ENCODE data around the gene HRG. TPM values are rescaled to one million over a fixed set of nuclear protein-coding genes. Genes with fewer than 3 reads are reported as not detected.

HRG gene
- total RNA-seq, 1 experiment from 2014 or later, result not detected

DNA sequence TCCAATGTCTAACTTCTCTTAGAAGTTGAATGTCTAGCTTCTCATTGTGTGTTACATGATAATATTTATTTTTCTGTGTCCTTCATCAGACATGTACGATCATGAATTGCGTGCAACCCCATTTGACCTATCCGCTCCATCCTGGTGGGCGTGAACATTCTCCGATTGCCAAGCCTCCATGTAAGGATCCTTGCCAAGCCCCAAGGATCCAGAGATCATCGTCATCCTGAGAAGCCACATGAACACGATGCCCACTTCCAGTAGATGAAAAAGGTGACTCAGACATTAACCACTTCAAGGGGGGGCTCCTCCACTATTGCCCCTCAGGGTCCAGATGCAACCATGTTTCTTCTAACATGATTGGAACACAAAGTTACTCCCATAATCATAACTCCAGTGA is 25.9 kb downstream of the HRG start:
- Histone ChIP-seq H3T11ph (ENCODE audit: low read length) (no peak overlapping the region), H2AFZ (ENCODE audit: low read length) (no peak overlapping the region), H2AK5ac (ENCODE audit: insufficient read length, low read length) (no peak overlapping the region), H2BK20ac (ENCODE audit: low read depth, low read length, poor library complexity, severe bottlenecking) (no peak overlapping the region), H3K4me1 (ENCODE audit: insufficient read depth, low read length) (no peaks in the 10 kb centered on the region), H3K23ac (ENCODE audit: insufficient read length, low read depth, low read length) (no peak overlapping the region), H3K9me3 (ENCODE audit: control insufficient read depth, low read depth, low read length) (no peaks in the 10 kb centered on the region), H3K79me2 (ENCODE audit: insufficient read depth, low read length) (no peaks in the 10 kb centered on the region), H3K56ac (ENCODE audit: insufficient read length, low read depth, low read length) (no peak overlapping the region), H4K20me1 (ENCODE audit: control insufficient read depth, insufficient read depth, insufficient read length) (no peaks in the 10 kb centered on the region), H4K91ac (ENCODE audit: insufficient read length, low read depth, low read length) (no peak overlapping the region), H3K27ac (ENCODE audit: insufficient read length, low read depth, low read length) (no peak overlapping the region), H2BK5ac (ENCODE audit: insufficient read length, low read length) (no peak overlapping the region), H4K5ac (ENCODE audit: insufficient read length, low read depth, low read length) (no peak overlapping the region), H3K27me3 (ENCODE audit: insufficient read depth, low read length) (no peaks in the 10 kb centered on the region), H3K14ac (ENCODE audit: insufficient read depth, low read length) (no peak overlapping the region), H3K4ac (ENCODE audit: low read depth, low read length) (no peak overlapping the region), H2BK15ac (ENCODE audit: low read depth, low read length) (no peak overlapping the region), H3K4me2 (ENCODE audit: insufficient read depth, insufficient read length, low read length) (no peak overlapping the region), H3K23me2 (ENCODE audit: insufficient read length, low read depth, low read length, poor library complexity, severe bottlenecking) (no peaks in the 10 kb centered on the region), H2BK120ac (ENCODE audit: low read depth, low read length, poor library complexity, severe bottlenecking) (no peak overlapping the region), H4K8ac (replicated peaks; ENCODE audit: insufficient read length, low read depth, low read length) (no peak overlapping the region), H3K18ac (ENCODE audit: insufficient read length, low read depth, low read length) (no peak overlapping the region), H3K79me1 (ENCODE audit: insufficient read depth, low read depth, low read length, poor library complexity, severe bottlenecking) (no peaks in the 10 kb centered on the region), H3K9ac (ENCODE audit: extremely low read depth, insufficient read length, low read length) (no peak overlapping the region), H2BK12ac (ENCODE audit: insufficient read length, low read depth, low read length) (no peak overlapping the region)
- no CpG with 5 or more reads among the region's 7 CpGs for WGBS (ENCODE audit: extremely low coverage, insufficient read length, low lambda C conversion rate)
- no peak for DNase-seq
- no peak overlapping the region for H3K27ac Mint-ChIP-seq
- H3K36me3 Mint-ChIP-seq (ENCODE audit: insufficient read depth in 1 of 3, low read depth in 3 of 3), result peaks cover 0 to 2% (median 0%) of the 10 kb centered on the region in 3 experiments; a peak in 2 of 7 replicates
- peaks cover 2% of the 10 kb centered on the region for H3K27me3 Mint-ChIP-seq (ENCODE audit: low read depth)
- no peaks in the 10 kb centered on the region for H3K4me1 Mint-ChIP-seq
- H3K9me3 Mint-ChIP-seq, result 0 out of 5 replicates have a peak, but pooled peaks cover under 1 to 3% of the 10 kb centered on the region in 2 experiments
- TF ChIP-seq, protein P1, sequence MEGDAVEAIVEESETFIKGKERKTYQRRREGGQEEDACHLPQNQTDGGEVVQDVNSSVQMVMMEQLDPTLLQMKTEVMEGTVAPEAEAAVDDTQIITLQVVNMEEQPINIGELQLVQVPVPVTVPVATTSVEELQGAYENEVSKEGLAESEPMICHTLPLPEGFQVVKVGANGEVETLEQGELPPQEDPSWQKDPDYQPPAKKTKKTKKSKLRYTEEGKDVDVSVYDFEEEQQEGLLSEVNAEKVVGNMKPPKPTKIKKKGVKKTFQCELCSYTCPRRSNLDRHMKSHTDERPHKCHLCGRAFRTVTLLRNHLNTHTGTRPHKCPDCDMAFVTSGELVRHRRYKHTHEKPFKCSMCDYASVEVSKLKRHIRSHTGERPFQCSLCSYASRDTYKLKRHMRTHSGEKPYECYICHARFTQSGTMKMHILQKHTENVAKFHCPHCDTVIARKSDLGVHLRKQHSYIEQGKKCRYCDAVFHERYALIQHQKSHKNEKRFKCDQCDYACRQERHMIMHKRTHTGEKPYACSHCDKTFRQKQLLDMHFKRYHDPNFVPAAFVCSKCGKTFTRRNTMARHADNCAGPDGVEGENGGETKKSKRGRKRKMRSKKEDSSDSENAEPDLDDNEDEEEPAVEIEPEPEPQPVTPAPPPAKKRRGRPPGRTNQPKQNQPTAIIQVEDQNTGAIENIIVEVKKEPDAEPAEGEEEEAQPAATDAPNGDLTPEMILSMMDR (conservative IDR thresholded peaks at IDR 0.05), result no peak
- H3K4me3 Mint-ChIP-seq, result no peak overlapping the region

Measured in H9 (cell line).